Measurements from ENCODE around the gene CAGE1.
"Not testable (repeated sequence)": the region's sequence is repeated elsewhere in the genome, so short reads cannot be mapped to it uniquely, and the experiment has no call there.

The CAGE1 gene

GRCh38 chr6:7413151-7413823 is 23.7 kb upstream of the CAGE1 start:
- no peak for DNase-seq
- intact Hi-C loops (cut with DNase I) = no loop called here

- no peak for DNase-seq
- intact Hi-C loops (cut with DNase I) = no loop called here
Observed at GRCh38 chr6:7411328-7411727, 21.8 kb upstream of the CAGE1 start.

- intact Hi-C loops (cut with DNase I) = no loop called here
- DNase-seq = no peak
Observed at GRCh38 chr6:7410851-7411250, 21.3 kb upstream of the CAGE1 start.

GRCh38 chr6:7409740-7410139 is 20.2 kb upstream of the CAGE1 start:
- intact Hi-C loops (cut with DNase I) = no loop called here
- no peak for DNase-seq

GRCh38 chr6:7406743-7407142 is 17.2 kb upstream of the CAGE1 start:
- no peak for DNase-seq
- intact Hi-C loops (cut with DNase I) = no loop called here

GRCh38 chr6:7404546-7404945 is 15.0 kb upstream of the CAGE1 start:
- no peak for DNase-seq
- intact Hi-C loops (cut with DNase I) = no loop called here

- no peak for DNase-seq
- intact Hi-C loops (cut with DNase I) = no loop called here
Observed at GRCh38 chr6:7402716-7403115, 13.2 kb upstream of the CAGE1 start.

GRCh38 chr6:7401075-7401474 is 11.5 kb upstream of the CAGE1 start:
- intact Hi-C loops (cut with DNase I) = no loop called here

GRCh38 chr6:7392402-7392801 is 2.9 kb upstream of the CAGE1 start:
- intact Hi-C loops (cut with DNase I) = loop anchor here (5.0 kb wide), 1 partner anchor 80 kb away; the partner anchor contains the start of gene SSR1
- DNase-seq = no peak

More at GRCh38 chr6:7401075-7401474, 11.5 kb upstream of the CAGE1 start:
- DNase-seq = no peak

- no peak for DNase-seq
- intact Hi-C loops (cut with DNase I) = loop anchor here (5.0 kb wide), 1 partner anchor 79 kb away; the partner anchor contains the start of gene SSR1
Observed at GRCh38 chr6:7391151-7391550, 1.6 kb upstream of the CAGE1 start.

- intact Hi-C loops (cut with DNase I) = loop anchor here (5.0 kb wide), 1 partner anchor 78 kb away; the partner anchor contains the start of gene SSR1
Observed at GRCh38 chr6:7390226-7390878, 810 bp upstream of the CAGE1 start.

GRCh38 chr6:7389162-7389450 is 436 bp downstream of the CAGE1 start:
- DNase-seq = peak in 3 of 42 donors; percentile 35 to 60 (median 48)
- intact Hi-C loops (cut with DNase I) = loop anchor here (5.0 kb wide), 1 partner anchor 203 kb away; the partner anchor contains the start of gene SNRNP48

More at GRCh38 chr6:7390226-7390878, 810 bp upstream of the CAGE1 start:
- DNase-seq = peak in 4 of 42 donors; percentile 37 to 58 (median 49)

GRCh38 chr6:7381092-7381491 is 8.4 kb downstream of the CAGE1 start:
- no peak for DNase-seq
- intact Hi-C loops (cut with DNase I) = no loop called here

GRCh38 chr6:7378740-7379139 is 10.8 kb downstream of the CAGE1 start:
- intact Hi-C loops (cut with DNase I) = no loop called here
- DNase-seq = no peak

GRCh38 chr6:7377961-7378360 is 11.6 kb downstream of the CAGE1 start:
- intact Hi-C loops (cut with DNase I) = no loop called here
- no peak for DNase-seq

- intact Hi-C loops (cut with DNase I) = no loop called here
- no peak for DNase-seq
Observed at GRCh38 chr6:7373739-7374138, 15.8 kb downstream of the CAGE1 start.

- intact Hi-C loops (cut with DNase I) = no loop called here
- DNase-seq = no peak
Observed at GRCh38 chr6:7367408-7367807, 22.1 kb downstream of the CAGE1 start.

- DNase-seq; intact Hi-C loops (cut with DNase I): not testable (repeated sequence)
Observed at GRCh38 chr6:7351916-7352315, 37.6 kb downstream of the CAGE1 start.

- intact Hi-C loops (cut with DNase I); DNase-seq: not testable (repeated sequence)
Observed at GRCh38 chr6:7350591-7350990, 39.0 kb downstream of the CAGE1 start.

- intact Hi-C loops (cut with DNase I); DNase-seq: not testable (repeated sequence)
Observed at GRCh38 chr6:7347551-7347997, 42.0 kb downstream of the CAGE1 start.

Data from head of caudate nucleus (tissue), 42 donors.